GM18505 (cell line): ENCODE data around the gene FOXL1.

Experiments
- ATAC-seq: cut with Tn5 transposase; IDR thresholded peaks from one replicate; pipeline ENCODE4 v1.9.1; 2021; ENCODE audit not compliant: unreplicated experiment
- POLR2A ChIP-seq: IDR thresholded peaks from 4 replicates; pipeline ENCODE4 v1.6.1; 2011; ENCODE audit warnings: borderline replicate concordance; ENCODE audit not compliant: insufficient read depth, insufficient read length; ENCODE audit errors: extremely low read depth

FOXL1 gene

DNA sequence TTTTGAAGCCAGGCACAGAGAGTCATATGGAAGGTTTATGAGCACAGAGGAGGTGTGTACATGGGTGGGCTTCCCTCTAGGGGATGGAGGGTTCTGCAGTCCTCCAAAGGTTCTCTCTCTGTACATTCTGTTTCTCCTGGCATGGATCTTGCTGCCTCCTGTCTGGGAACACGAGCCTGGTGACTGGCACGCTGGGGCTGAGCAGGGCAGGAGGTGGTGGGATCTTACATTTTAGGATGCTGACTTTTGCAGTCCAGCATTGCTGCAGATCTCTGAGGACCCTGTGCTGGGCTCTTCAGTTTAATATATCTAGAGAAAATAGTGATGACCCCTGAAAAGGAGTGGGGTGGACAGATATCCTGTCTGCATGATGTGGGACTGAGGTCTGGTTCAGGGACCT is 23.0 kb downstream of the FOXL1 start:
- TF ChIP-seq POLR2A = no peak
- ATAC-seq = no peak

DNA sequence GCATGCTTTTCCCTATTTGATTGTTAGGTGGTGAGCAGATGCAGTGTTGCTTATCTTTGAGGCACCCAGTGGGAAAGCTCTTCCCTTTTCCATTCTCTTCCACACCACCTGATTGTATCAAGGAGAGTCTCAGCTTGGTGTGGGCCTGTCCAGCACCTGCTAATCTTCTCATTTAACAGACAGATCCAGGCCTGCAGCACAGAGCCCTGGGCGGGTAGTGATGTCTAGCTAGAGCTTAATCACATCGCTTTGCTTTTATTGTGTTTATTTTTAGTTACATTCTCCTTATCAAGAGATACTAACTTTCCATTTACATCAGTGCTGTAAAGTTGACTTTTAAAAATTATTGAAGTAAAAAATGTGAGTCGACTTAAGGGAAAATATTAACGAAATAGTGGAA is 24.2 kb downstream of the FOXL1 start:
- no peak for TF ChIP-seq POLR2A
- no peak for ATAC-seq

DNA sequence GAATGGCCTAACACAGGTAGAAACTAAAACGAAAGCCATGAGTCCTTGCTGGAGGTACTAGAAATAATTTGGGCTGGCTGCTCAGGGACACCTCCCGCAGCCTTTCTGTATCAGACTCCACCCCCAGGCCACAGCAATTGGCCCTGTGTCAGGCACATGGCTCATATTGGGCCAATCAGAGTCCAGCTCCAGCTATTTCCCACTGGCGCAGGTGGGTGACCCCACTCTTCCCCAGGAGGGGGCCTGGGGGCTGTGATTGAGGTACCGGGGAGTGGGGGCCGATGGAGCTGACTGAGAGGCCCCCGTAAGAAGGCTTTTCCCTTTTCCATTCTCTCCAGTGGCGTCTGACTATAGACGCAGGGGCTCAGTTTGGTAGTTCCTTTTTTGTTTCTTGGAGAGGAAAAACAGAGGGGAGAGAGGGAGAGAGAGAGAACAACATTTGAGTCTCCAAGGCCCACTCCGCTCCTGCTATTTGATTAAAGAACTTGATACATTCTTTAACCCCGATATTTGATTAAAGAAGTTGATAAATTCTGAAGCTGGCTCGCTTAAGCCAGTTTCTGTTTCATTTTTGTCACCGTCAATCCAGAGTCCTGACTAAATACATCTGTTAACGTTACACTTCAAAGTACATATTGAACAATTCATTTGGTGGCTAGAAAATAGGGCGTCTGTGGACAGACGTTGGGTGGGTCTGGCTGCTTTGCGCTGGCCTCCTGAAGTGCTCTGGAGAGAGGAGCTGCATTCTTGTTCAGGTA is 26.3 kb downstream of the FOXL1 start:
- no peak for ATAC-seq
- no peak for TF ChIP-seq POLR2A

DNA sequence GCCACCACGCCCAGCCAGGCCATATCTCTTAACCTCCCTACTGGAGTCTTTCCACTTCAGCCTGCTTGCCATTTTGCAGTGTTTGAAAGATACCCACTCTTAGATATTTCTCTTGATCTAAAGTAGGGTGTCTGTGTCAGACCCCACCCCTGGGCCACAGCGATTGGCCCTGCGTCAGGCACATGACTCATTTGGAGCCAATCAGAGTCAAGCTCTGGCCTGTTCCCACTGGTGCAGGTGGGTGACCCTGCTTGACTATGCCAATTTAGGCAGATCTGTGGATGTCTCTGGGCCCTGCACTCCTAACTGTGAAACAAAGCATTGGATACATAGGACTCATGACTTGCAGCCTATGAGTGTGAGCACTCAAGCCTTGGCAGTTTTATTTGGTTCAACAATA is 27.6 kb downstream of the FOXL1 start:
- no peak for TF ChIP-seq POLR2A
- no peak for ATAC-seq

DNA sequence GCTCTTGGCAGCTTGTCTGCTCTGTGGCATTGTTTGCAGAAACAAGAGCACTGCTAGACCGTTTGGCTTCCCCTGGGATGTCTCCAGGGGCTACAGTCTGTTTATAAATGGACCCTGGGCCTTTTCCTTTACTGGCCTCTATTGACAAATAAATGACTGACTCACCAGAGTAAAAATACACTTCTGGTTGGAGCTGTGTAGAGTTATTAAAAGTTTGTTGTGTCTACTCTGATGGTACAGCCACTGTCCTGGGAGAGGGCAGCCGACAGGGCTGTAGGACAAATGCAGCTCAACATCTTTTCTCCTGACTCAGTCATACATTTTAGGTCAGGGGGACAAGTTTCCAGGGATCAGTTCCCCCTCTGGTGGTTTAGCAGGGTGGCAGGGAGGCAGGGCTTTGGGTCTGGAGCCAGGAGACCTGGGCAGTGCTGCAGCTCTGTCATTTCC is 30.0 kb downstream of the FOXL1 start:
- no peak for ATAC-seq
- no peak for TF ChIP-seq POLR2A

DNA sequence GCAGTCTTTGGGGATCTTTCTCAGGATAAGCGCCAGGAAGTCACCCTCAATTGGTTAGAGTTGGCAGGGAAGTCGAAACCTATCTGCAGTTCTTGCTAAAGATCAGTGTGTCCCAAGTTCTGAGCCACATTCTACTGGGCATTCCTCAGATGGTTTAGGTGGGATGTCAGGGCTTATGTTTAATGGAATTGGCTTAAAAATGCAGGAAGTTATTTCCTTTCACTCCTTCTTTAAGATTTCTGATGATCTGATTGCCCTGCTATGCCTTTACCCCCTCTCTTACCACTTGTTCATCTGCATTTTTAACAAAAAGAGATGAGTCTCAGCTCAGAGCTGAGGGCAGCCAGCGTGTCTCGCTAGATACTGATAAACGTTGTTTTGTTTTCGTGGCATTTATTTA is 30.8 kb downstream of the FOXL1 start:
- ATAC-seq = no peak
- no peak for TF ChIP-seq POLR2A

DNA sequence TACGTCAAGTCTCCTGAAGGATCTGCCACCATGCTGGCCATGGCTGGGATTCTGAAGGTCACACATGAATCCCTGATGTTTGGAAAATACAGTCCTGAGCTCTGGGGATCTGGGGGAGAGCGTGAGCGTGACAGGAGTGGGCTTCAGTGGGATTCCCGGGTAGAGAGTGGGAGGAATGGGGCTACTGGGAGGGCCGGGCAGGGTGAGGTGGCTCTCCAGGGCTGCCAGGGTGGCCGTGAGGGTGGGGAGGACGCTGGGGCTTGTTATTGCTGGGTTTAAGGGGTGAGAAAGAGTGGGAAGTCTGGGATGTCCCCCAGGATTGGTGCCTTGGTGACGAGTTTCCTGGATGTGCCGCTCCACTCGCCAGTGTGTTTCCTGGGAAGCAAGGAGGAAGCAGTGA is 31.3 kb downstream of the FOXL1 start:
- TF ChIP-seq POLR2A = no peak
- ATAC-seq = no peak

DNA sequence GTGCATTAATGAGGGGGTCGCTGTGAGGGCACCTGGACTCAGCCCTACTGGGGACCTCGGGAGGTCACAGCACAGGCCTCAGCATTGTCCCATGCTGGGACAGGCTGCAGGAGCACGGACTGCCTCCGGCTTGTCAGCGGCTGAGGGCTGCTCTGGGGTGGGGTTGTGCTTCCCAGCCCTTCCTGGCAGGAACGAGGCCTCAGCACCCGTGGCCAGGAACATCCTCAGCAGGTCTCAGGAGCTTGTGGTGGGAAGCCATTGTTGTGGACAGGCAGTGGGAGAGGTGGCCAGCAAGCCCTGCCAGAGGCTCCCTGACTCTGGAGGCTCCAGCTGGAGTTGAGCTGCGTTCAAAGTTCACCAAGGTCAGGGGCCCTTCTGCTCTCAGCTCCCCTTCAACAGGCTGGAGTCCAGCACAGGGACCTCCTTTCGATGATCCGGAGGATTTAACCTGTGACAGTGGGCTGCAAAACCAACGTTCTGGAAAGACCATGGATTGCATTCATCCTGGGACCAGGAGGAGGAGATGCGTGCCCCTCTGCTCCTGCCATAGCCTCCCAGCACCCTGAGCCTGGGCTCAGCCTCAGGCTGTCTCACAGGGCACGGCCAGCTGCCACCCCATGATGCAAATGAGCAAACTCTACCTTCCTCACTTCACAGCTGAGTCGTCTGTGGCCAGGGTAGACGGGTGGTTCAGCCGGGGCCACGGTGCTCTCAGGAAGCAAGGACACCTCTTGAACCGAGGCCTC is 32.6 kb downstream of the FOXL1 start:
- ATAC-seq = no peak
- no peak for TF ChIP-seq POLR2A

DNA sequence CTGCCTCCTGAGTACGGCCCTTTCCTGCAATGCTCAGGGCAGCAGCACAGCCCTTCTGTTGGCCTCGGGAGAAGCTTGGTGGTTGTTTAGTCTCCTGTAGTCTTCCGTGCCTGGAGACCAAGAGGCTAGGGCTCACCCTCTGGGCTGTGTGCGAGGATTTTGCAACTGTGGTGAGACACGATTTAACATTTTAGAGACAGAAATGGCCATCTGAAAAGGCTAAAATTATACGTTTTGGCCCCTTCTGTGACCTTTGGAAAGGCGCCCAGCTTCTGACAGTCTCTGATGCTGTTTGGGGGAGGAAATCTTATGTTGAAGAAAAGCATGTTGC is 33.1 kb downstream of the FOXL1 start:
- ATAC-seq = no peak
- no peak for TF ChIP-seq POLR2A

DNA sequence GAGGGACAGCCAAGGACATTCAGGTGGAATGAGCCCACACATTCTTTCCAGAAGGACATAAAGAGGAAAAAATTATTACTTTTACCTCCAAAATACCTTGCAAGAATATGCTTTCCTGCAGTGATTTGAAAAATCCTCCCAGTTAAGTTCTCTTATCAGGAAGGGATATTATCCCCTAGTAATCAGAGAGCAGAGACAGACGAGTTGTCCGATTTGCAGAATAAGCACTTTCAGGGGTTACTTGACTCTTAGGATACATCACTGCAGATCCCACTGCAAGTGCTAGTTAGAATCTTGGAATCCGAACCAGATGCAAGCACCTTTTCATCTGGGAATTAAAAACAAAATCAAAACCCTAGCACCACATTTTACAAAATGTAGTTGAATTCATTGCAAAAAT is 33.6 kb downstream of the FOXL1 start:
- ATAC-seq = no peak
- TF ChIP-seq POLR2A = no peak

DNA sequence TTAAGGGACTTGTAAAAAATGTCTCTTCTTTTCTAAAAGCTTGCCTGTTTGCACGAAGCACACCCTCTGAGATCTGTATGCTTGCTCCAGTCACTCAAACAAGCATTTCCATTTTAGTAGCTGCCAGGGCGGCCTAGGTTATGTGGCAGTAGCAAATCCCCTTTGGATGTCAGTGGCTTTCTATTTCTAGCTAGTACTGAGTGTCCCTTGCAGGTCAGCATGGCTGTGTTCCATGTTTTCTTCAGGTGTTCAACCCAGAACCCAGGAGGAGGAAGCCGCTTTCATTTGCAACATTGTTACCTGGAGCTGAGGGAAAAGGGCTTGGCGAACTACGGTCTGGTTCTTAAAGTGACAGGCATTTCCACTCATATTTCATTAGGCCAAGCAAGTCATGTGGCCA is 36.4 kb downstream of the FOXL1 start:
- ATAC-seq = no peak
- no peak for TF ChIP-seq POLR2A

DNA sequence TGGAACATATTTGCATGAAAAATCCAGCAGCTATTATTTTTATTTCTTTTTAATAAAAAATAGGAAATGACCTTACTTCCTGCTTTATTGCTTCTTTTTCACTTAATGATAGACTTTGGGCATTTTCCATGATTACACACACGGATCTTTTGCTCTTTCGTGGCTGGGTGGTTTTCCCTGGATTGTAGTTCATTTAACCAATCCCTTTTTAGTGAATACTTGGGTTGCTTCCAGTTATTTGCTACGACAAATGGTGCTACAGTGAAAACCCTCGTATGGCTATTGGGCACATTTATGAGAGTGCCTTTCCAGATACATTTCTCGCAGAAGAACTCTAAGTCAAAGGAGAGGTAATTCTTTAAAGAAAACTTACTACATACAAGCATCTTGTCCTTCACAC is 38.6 kb downstream of the FOXL1 start:
- TF ChIP-seq POLR2A = no peak
- ATAC-seq = no peak

DNA sequence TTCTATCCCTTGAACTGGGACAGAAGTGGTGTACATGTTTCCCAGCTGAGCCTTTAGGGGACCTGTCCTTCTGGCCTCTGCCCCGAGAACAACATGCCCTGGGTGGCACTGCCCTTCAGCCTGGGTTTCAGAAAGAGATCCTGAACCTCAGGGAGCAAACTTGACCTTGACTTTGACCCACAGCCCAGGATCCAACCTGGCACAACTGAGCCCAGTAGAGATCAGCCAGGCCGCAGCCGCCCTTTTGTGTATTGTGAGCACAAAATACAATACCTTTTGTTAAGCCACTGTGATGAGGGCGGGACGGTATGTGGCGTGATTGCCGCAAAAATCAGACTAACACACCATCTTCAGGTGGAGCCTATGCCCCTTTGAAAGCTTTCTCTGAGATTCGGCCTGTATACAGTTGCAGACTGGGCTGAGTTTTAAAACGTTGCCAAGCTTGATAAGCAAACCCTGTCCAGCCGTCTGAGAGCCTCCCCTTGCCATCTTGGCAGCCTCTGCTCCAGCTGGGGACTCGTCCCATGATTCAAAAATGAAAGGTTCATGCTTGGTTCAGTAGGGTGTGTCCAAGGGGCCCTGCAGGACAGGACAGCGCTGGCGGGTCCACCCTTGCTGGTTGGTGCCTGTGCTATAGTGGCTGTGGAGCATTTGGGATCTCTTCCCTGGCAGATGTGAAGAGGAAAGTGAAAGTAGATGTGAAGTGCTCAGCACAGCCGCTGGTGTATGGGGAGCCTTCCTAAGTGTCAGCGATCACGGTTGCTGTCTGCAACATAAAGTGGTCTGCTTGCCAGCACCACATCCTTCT is 40.3 kb downstream of the FOXL1 start:
- TF ChIP-seq POLR2A = no peak
- ATAC-seq = no peak
